22Rv1 (cell line): ENCODE data around the gene MAP2K6.
"Not testable (repeated sequence)": the region's sequence is repeated elsewhere in the genome, so short reads cannot be mapped to it uniquely, and the experiment has no call there.

Source experiments
- H3K27ac ChIP-seq: fragments of 450-650 bp; 2 replicates; pipeline ENCODE4 v1.5.1; 2017
- ZFX ChIP-seq: fragments of 450-650 bp; IDR thresholded peaks from 2 replicates; pipeline ENCODE4 v1.6.1; 2017; ENCODE audit warnings: antibody characterized with exemption, borderline replicate concordance
- TF ChIP-seq, protein P1 (sequence below): fragments of 450-650 bp; IDR thresholded peaks from 2 replicates; pipeline ENCODE4 v1.5.1; 2017; ENCODE audit warnings: mild to moderate bottlenecking

The MAP2K6 gene

DNA sequence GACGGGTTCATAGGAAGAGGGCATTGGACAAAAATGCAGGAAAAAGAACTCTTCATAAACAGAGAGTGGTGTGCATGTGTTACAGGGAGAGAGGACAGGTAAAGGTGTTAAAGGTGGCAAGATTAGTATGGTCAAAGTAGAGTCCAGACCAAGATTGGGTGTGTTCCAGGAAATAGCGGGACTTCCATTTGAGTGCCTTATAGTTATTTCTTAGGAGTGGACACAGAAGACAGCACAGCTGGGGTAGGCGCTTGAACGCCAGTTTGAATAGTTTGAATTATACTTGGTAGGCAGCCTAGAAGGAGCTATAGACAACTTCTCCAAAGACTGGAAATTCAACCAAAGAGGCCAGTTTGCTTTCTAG, 63.4 kb downstream of the MAP2K6 start:
- TF ChIP-seq, protein P1, sequence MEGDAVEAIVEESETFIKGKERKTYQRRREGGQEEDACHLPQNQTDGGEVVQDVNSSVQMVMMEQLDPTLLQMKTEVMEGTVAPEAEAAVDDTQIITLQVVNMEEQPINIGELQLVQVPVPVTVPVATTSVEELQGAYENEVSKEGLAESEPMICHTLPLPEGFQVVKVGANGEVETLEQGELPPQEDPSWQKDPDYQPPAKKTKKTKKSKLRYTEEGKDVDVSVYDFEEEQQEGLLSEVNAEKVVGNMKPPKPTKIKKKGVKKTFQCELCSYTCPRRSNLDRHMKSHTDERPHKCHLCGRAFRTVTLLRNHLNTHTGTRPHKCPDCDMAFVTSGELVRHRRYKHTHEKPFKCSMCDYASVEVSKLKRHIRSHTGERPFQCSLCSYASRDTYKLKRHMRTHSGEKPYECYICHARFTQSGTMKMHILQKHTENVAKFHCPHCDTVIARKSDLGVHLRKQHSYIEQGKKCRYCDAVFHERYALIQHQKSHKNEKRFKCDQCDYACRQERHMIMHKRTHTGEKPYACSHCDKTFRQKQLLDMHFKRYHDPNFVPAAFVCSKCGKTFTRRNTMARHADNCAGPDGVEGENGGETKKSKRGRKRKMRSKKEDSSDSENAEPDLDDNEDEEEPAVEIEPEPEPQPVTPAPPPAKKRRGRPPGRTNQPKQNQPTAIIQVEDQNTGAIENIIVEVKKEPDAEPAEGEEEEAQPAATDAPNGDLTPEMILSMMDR = no peak
- TF ChIP-seq ZFX = no peak
- H3K27ac ChIP-seq = no peak overlapping the region

DNA sequence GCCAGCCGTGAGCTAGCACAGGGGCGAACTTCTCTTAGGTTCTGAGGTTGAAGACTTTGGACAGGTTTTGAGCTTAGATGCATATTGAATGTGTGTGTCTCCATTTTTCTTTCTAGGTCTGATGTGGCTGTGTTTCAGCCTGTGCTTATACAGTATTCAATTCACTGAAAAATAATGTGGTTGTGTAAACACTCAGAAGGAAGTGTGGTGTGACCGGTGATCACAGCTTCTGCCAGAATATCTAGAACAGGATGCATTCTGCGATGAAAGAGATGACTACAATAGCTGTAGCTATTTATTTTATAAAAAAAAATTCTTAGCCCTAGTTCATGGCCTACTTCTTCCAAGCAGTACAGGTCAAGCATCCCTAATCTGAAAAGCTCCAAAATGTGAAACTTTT, 64.4 kb downstream of the MAP2K6 start:
- TF ChIP-seq, protein P1 = no peak
- TF ChIP-seq ZFX = no peak
- no peak overlapping the region for H3K27ac ChIP-seq

DNA sequence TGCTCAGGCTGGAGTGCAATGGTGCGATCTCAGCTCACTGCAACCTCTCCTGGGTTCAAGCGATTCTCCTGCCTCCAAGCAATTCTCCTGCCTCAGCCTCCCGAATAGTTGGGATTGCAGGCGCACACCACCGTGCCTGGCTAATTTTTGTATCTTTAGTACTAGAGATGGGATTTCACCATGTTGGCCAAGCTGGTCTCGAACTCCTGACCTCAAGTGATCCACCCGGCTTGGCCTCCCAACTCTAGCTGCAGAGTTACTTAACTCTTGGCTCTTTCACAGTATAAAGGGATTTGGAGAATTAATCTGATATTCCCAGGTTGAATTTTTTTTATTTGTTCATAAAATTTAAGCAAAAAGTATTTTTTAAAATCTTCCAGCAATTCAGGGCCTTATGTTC, 65.3 kb downstream of the MAP2K6 start:
- not testable (repeated sequence) for H3K27ac ChIP-seq

DNA sequence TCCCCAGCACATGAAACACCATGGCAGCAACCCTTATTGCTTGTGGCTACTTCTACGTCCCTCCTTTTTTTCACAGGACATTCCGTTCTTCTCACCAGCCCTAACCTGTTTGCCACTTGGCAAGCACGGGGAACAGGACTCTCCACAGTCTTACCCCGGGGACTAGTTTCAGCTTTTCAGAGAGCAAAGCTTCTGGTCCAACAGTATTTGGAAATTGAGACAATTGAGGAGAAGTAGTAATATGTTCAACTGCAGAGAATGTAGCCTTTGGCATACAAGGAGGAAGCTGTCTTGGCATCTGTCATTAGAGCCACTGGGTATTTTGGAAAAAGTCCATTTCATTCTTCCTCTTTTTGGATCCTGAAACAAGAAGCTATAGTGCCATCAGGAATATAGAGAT, 65.7 kb downstream of the MAP2K6 start:
- TF ChIP-seq ZFX = no peak
- TF ChIP-seq, protein P1 = no peak
- H3K27ac ChIP-seq = no peak overlapping the region

DNA sequence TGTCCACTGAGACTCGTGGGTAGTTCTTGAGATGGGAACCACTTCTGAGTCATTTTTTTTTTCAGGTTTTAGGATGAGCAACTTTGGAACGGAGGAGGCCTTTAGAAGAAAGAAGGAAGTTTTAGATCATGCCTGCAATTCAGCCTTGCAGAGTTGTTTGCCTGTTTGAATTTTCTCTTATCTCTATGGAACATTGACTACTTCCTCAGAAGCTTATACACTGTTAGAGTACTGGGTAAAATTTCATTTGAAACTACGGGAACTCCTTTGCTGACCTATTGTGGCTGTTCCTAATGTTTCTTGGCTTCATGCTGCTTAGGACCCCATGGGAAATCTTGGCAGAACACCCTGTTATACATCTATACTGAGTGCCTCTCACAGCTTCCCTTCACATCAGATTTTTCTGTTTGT, 70.8 kb downstream of the MAP2K6 start:
- H3K27ac ChIP-seq = no peak overlapping the region
- no peak for TF ChIP-seq ZFX
- TF ChIP-seq, protein P1 = no peak

DNA sequence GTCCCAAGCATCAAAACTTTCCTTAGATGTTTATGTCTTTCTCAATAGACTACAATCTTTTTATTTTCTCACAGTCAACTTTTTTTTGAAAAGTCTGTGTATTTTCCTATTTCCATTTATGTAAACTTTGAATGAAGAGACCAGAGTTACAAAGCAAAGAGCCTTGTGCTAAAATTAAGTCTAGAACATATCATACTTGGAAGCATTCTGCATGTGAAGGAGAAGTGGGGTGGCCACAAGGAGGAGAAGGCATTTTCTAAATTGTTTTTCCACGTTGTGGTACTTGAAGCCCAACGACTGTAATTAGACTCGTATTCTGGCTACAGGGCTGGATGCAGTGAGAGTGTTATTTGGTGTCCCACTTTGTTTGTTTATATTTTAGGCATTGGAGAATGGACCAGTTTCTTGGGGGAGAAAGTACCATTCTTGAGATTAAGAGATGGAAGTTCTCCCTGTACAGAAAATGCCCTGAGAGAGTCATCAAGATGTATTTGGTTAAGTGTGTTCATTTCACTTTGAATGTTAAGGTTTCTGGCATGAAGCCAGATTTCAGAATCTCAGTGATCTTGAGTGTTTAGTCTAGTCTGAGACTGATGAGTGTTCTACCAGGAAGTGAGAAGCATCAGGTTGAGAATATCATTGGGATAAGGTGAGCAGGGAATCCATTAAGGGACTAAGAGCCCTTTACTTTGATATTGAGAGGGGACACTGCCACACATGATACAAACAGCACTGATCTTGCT, 71.6 kb downstream of the MAP2K6 start:
- TF ChIP-seq ZFX = no peak
- TF ChIP-seq, protein P1 = no peak
- no peak overlapping the region for H3K27ac ChIP-seq

DNA sequence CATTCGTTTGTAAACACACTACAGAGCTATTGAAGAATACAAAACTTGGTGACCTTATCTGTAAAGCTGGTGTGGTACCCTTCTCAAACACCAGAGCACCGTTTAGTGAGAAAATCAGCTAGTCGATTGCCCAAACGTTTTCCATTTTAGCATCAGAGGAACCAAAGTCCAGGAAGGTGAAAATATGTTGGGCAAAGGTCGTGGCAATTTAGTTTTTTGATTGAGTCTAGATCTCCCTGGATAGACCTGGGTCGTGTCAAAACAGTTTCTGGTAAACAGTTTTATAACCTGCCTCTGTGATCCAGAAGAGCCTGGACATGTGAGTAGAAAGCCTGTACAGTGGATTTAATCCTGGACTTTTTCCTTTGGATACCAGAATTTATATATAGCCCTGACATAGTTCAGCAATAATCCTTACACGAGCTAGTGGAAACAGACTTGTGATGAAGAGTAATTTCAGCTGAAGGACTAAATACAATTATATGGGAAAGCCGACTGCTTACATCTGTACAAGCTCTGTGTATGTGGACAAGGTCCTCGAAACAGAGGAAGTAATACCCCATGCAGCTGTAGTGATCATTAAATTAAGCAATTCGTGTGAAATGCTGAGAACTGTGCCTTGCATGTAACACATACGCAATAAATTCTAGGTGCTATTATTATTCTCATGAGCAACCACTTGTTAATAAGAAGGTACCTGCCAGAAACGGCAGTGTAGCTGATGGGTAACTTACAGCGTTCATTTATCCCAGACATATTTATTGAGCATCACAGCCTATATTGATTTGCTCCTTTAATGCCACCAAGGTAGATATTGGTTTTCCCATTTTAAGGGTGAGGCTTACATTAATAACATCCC, 72.5 kb downstream of the MAP2K6 start:
- TF ChIP-seq, protein P1 = no peak
- no peak for TF ChIP-seq ZFX
- H3K27ac ChIP-seq = no peak overlapping the region
